KMS-11 (cell line): ENCODE results near the gene GHRH.

ENCODE experiments used
- H2AFZ ChIP-seq: fragments of 200-600 bp; sonication (generic); 2 replicates; pipeline ENCODE4 v1.6.1; 2016; ENCODE audit warnings: antibody characterized with exemption, mixed run types, low read depth
- H3K27ac ChIP-seq: fragments of 200-600 bp; sonication (generic); 2 replicates; pipeline ENCODE4 v1.6.1; 2016; ENCODE audit warnings: mild to moderate bottlenecking, mixed run types
- H3K27me3 ChIP-seq: fragments of 200-600 bp; sonication (generic); 2 replicates; pipeline ENCODE4 v1.6.1; 2017; ENCODE audit warnings: mild to moderate bottlenecking, low read depth, mixed run types, moderate library complexity; ENCODE audit not compliant: insufficient read depth
- H3K36me3 ChIP-seq: fragments of 200-600 bp; sonication (generic); 2 replicates; pipeline ENCODE4 v1.6.1; 2017; ENCODE audit warnings: mild to moderate bottlenecking, mixed run types; ENCODE audit not compliant: insufficient read depth
- H3K4me1 ChIP-seq: fragments of 200-600 bp; sonication (generic); 2 replicates; pipeline ENCODE4 v1.6.1; 2016; ENCODE audit warnings: mild to moderate bottlenecking, low read depth, mixed run types; ENCODE audit not compliant: poor library complexity, severe bottlenecking
- H3K4me2 ChIP-seq: fragments of 200-600 bp; sonication (generic); 2 replicates; pipeline ENCODE4 v1.7.0; 2016; ENCODE audit warnings: mild to moderate bottlenecking, mixed run types
- H3K4me3 ChIP-seq: fragments of 200-600 bp; sonication (generic); IDR thresholded peaks from 2 replicates; pipeline ENCODE4 v1.6.1; 2017; ENCODE audit warnings: low read depth, low read length, mixed read lengths; ENCODE audit not compliant: insufficient read depth
- H3K79me2 ChIP-seq: fragments of 200-600 bp; sonication (generic); 2 replicates; pipeline ENCODE4 v1.6.1; 2016; ENCODE audit warnings: low read depth, mixed run types; ENCODE audit not compliant: insufficient read depth
- H3K9ac ChIP-seq: fragments of 200-600 bp; sonication (generic); 2 replicates; pipeline ENCODE4 v1.6.1; 2016; ENCODE audit warnings: mild to moderate bottlenecking, mixed run types
- H4K20me1 ChIP-seq: fragments of 200-600 bp; sonication (generic); 2 replicates; pipeline ENCODE4 v1.6.1; 2016; ENCODE audit warnings: mild to moderate bottlenecking, mixed run types; ENCODE audit not compliant: insufficient read depth
- TF ChIP-seq, protein P1 (sequence below): fragments of 200-600 bp; sonication (generic); conservative IDR thresholded peaks from 2 replicates; pipeline ENCODE4 v1.6.1; 2017; ENCODE audit warnings: low read depth, mild to moderate bottlenecking, antibody characterized with exemption, low read length, moderate library complexity, mixed read lengths

Gene GHRH

DNA sequence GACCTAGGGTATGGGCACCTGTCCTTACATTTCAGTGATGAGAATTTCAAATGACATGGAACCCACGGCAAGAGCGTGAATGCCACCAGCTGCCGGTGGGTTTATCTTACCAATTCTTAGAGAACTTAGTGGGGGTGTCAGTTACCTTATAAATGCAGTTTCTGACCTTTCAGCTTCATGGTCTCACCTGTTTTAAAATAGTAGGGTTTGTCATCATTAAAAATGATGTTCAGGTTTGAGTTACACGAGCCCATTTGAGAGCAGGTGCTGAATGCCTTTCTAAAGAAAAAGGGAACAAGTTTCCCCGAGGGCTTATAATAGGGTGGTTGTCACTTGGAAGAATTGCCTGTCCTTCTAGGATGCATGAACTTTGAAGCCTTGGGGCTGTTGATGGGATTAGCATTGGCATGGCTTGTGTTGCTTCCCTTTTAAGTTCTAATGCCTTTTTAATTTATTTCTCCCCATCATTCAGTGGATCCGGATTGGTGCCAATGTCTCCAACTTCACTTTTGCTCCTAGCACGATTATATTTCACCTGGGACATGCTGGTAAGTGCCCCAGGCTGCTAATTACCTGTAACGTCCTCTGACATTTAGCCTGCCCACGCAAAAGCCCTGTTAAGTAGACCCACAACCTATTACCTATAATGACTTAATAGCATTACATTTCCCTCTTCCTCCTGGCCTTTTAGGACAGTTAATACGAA, 27.9 kb downstream of the GHRH start:
- H3K27me3 ChIP-seq, result no peaks in the 10 kb centered on the region
- no peak overlapping the region for H3K9ac ChIP-seq
- TF ChIP-seq, protein P1, sequence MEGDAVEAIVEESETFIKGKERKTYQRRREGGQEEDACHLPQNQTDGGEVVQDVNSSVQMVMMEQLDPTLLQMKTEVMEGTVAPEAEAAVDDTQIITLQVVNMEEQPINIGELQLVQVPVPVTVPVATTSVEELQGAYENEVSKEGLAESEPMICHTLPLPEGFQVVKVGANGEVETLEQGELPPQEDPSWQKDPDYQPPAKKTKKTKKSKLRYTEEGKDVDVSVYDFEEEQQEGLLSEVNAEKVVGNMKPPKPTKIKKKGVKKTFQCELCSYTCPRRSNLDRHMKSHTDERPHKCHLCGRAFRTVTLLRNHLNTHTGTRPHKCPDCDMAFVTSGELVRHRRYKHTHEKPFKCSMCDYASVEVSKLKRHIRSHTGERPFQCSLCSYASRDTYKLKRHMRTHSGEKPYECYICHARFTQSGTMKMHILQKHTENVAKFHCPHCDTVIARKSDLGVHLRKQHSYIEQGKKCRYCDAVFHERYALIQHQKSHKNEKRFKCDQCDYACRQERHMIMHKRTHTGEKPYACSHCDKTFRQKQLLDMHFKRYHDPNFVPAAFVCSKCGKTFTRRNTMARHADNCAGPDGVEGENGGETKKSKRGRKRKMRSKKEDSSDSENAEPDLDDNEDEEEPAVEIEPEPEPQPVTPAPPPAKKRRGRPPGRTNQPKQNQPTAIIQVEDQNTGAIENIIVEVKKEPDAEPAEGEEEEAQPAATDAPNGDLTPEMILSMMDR, result no peak
- no peak overlapping the region for H3K27ac ChIP-seq
- H4K20me1 ChIP-seq, result no peaks in the 10 kb centered on the region
- H3K4me3 ChIP-seq, result no peak overlapping the region
- H3K4me2 ChIP-seq, result no peak overlapping the region
- no peaks in the 10 kb centered on the region for H3K4me1 ChIP-seq
- no peak overlapping the region for H2AFZ ChIP-seq
- peaks cover 22% of the 10 kb centered on the region; the same call in 1 of the 2 replicates for H3K36me3 ChIP-seq
- H3K79me2 ChIP-seq, result no peaks in the 10 kb centered on the region

DNA sequence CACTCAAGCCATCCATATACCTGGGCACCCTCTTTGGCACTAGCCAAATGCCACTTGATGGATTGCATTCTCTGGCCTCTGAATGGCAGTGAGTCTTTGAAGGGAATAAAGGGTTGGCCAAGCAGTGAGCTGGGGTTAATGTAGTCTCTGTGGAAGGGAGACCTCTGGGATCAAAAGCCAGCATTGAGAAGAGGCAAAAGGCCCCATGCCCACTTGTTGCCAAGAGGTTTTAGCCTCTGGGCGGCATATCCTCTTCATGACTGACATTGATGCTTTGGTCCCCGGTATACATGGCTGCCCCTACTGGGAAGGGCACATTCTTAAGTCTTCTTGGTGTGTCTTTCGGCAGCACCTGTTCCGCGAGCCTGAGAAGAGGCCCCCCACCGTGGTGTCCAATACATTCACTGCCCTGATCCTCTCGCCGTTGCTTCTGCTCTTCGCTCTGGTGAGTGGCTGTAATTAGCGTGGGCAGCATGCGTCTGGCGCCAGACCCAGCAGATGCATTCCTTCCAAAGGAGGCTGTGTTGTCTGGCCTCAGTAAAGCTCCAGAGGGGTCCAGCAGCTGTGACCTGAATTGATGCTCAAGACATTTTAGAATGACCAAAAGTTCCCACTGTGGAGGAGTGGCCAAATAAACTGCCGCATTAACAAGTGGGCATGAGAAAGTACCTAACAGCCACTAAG, 29.5 kb downstream of the GHRH start:
- Histone ChIP-seq H3K4me1 (no peaks in the 10 kb centered on the region), H3K9ac (no peak overlapping the region), H3K27me3 (no peaks in the 10 kb centered on the region), H3K4me3 (no peak overlapping the region), H3K27ac (no peak overlapping the region), H3K79me2 (no peaks in the 10 kb centered on the region), H2AFZ (no peak overlapping the region), H3K4me2 (no peak overlapping the region), H4K20me1 (no peaks in the 10 kb centered on the region), H3K36me3 (peaks cover 22% of the 10 kb centered on the region; the same call in 1 of the 2 replicates)
- TF ChIP-seq, protein P1, result no peak

DNA sequence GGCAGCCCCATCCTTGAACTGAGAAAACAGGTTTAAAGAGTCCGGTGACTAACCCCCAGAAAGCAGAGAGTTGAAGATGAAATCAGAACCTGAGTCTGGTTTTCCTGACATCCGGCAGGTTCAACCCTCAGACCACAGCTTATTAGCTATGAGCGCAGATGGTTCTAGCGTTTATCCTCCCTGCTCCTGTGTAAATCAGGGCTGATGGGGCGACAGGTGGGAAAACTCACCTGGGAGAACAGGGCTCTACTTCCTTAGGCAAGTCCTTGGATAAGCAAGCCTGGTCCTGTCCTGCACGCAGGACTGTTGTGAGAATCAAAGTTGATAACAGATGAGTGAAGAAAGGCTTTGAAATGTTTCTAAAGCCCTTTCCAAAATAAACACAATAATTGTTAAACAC, 31.4 kb downstream of the GHRH start:
- Histone ChIP-seq H3K9ac (no peak overlapping the region), H4K20me1 (no peaks in the 10 kb centered on the region), H3K27me3 (no peaks in the 10 kb centered on the region), H2AFZ (no peak overlapping the region), H3K27ac (no peak overlapping the region), H3K36me3 (peaks cover 16% of the 10 kb centered on the region; the same call in 1 of the 2 replicates), H3K4me3 (no peak overlapping the region), H3K79me2 (no peaks in the 10 kb centered on the region), H3K4me2 (no peak overlapping the region), H3K4me1 (no peaks in the 10 kb centered on the region)
- TF ChIP-seq, protein P1, result no peak

DNA sequence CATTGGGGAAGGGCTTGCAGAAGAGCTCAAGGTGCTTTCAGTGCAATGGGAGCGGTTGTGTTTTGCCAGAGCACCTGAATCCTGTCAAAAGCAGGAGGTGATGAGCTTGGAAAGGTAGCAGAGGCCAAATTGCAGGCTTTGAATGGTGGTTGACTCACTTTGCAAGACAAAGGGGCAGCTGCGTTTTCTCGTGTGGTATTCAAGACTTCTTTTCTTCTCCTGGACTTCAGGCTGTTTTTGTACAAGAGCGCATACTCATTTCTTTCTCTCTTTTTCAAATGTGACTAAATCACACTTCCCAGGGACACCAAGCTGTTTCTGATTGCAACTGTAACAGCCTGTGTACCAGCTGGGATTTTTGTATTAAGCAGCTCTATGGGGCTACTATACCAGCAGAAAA, 32.3 kb downstream of the GHRH start:
- Histone ChIP-seq H3K4me2 (no peak overlapping the region), H3K4me3 (no peak overlapping the region), H3K27me3 (no peaks in the 10 kb centered on the region), H3K79me2 (no peaks in the 10 kb centered on the region), H3K4me1 (no peaks in the 10 kb centered on the region), H3K27ac (no peak overlapping the region), H4K20me1 (no peaks in the 10 kb centered on the region), H2AFZ (no peak overlapping the region), H3K9ac (no peak overlapping the region), H3K36me3 (peaks cover 18% of the 10 kb centered on the region; the same call in 1 of the 2 replicates)
- TF ChIP-seq, protein P1, result no peak
